DND-41 (cell line): ENCODE measurements around the gene AGAP1.

ENCODE experiments used
- EZH2 ChIP-seq: IDR thresholded peaks from 3 replicates; pipeline ENCODE4 v1.6.1; 2012; ENCODE audit warnings: borderline replicate concordance, low read depth, mild to moderate bottlenecking, moderate library complexity, low read length, inconsistent platforms; ENCODE audit not compliant: severe bottlenecking
- TF ChIP-seq, protein P1 (sequence below): IDR thresholded peaks from 2 replicates; pipeline ENCODE4 v1.5.1; 2012; ENCODE audit warnings: borderline replicate concordance, low read length, moderate library complexity, mild to moderate bottlenecking; ENCODE audit not compliant: poor library complexity, severe bottlenecking; ENCODE audit errors: extremely low read depth

DNA sequence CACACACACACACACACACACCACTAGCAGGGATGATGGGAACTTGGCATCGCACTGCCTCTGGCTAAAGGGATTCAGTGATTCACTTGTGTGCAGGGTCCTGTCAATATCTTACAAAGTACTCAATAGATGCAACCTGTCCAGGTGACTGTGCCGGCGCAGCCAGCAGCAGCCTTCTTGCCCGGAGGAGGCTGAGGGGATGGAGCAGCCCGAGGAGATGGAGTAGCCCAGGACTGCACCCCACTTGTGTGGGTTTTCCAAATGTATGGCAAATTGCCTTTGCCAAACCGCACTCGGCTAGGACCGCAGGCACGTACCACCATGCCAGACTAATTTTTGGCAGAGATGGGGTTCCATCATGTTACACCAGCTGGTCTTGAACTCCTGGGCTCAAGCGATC, 643.2 kb downstream of the AGAP1 start:
- TF ChIP-seq, protein P1, sequence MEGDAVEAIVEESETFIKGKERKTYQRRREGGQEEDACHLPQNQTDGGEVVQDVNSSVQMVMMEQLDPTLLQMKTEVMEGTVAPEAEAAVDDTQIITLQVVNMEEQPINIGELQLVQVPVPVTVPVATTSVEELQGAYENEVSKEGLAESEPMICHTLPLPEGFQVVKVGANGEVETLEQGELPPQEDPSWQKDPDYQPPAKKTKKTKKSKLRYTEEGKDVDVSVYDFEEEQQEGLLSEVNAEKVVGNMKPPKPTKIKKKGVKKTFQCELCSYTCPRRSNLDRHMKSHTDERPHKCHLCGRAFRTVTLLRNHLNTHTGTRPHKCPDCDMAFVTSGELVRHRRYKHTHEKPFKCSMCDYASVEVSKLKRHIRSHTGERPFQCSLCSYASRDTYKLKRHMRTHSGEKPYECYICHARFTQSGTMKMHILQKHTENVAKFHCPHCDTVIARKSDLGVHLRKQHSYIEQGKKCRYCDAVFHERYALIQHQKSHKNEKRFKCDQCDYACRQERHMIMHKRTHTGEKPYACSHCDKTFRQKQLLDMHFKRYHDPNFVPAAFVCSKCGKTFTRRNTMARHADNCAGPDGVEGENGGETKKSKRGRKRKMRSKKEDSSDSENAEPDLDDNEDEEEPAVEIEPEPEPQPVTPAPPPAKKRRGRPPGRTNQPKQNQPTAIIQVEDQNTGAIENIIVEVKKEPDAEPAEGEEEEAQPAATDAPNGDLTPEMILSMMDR = no peak
- no peak for TF ChIP-seq EZH2
